ENCODE data around the gene HID1.

DNA sequence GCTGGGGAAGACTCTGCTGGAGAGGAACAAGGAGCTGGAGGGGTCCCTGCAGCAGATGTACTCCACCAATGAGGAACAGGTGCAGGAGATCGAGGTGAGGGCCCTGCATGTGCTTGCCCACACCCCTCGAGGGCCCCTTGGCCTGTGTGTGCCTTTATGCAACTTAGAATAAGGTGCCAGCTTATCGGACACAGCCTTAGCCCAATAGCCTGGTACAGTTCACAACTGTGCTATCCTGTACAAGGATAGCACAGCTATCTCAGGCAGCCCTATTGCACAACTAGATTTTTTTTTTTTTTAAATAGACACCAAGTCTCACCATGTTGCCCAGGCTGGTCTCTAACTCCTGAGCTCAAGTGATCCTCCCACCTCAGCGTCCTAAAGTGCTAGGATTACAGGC is 27.0 kb upstream of the HID1 start:
- TF ChIP-seq ZNF274 (IDR thresholded peaks at IDR 0.05; ENCODE audit: low read depth, low read length), result no peak
- no peak for TF ChIP-seq YY1 (IDR thresholded peaks at IDR 0.05; ENCODE audit: insufficient read depth, insufficient read length)
